ENCODE measurements around the gene FAM187B.

FAM187B gene

DNA sequence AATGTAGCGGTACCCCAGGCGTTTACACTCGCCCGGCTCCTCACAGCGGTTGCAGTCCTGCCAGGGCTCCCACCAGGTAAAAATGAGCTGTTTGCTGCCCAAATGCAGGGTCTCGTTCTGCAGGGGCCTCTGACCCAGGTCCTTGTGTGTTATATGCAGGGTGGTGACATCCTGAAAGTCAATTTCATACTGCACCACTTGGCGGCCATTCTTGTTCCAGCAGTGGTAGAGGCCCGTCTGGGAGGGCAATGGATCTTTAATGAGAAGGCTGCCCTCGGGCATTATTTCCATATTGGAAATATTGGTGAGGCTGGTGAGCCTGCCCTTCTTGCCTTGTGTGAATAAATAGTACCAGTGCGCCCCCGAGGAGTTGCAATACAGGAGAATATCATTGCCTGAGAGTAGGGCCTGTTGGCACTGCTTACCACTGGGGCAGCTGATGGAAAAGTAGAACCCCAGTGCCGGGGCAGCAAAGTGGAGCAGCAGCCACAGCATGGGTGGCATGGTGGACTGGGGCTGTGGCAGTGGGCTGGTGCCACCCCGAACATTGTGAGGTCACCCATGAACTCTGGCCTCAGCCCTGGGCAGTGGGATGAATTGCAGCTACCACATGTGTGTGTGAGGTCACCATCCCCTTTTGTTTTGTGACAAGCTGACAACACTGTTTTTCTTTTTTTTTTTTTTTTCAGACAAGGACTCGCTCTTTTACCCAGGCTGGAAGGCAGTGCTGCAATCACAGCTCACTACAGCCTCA is at the start of gene FAM187B:
TSS of gene FAM187B (minus strand) at position 563 of the 754 bp plus-strand sequence. CDS start at position 504, 59 bp downstream.
- Histone ChIP-seq H3K4me3 (ENCODE audit: low read depth, low read length) (no peak within 1 kb of the TSS), H3K4me1 (ENCODE audit: control insufficient read depth, insufficient read depth, low read length) (no peaks in the 10 kb centered on the region), H3K27ac (ENCODE audit: extremely low read depth, low read depth, low read length) (no peak within 1 kb of the TSS), H3K36me3 (ENCODE audit: control insufficient read depth in 2 of 2, insufficient read depth in 1 of 2, low read length in 2 of 2) (no peaks in the 10 kb centered on the region), H3K9me3 (ENCODE audit: control insufficient read depth, insufficient read depth, low read depth, low read length) (no peaks in the 10 kb centered on the region)
- TF ChIP-seq ZNF23 (tag by site-specific recombination; IDR thresholded peaks at IDR 0.05; ENCODE audit: borderline replicate concordance) (no peak), KLF16 (tag by site-specific recombination; IDR thresholded peaks at IDR 0.05) (no peak), KLF10 (tag by site-specific recombination; IDR thresholded peaks at IDR 0.05) (no peak), ZNF555 (tag by site-specific recombination; conservative IDR thresholded peaks at IDR 0.05) (no peak), ZNF561 (tag by site-specific recombination; IDR thresholded peaks at IDR 0.05; ENCODE audit: borderline replicate concordance) (no peak), ZBTB21 (tag by site-specific recombination; IDR thresholded peaks at IDR 0.05) (0 out of 2 replicates have a peak, but pooled peaks have one; percentile 48), ZFHX2 (tag by site-specific recombination; conservative IDR thresholded peaks at IDR 0.05) (peak; percentile 18; the same call in 1 of the 2 replicates), ZNF501 (tag by site-specific recombination; IDR thresholded peaks at IDR 0.05) (no peak), HOXC10 (CRISPR knock-in tag; IDR thresholded peaks at IDR 0.05) (no peak), KLF1 (tag by site-specific recombination; IDR thresholded peaks at IDR 0.05) (no peak), ATF2 (tag by site-specific recombination; IDR thresholded peaks at IDR 0.05; ENCODE audit: low read depth) (0 out of 2 replicates have a peak, but pooled peaks have one; percentile 29), MYNN (tag by site-specific recombination; IDR thresholded peaks at IDR 0.05; ENCODE audit: borderline replicate concordance) (no peak), ZNF747 (tag by site-specific recombination; IDR thresholded peaks at IDR 0.05) (no peak), ZBTB17 (tag by site-specific recombination; IDR thresholded peaks at IDR 0.05) (peak; percentile 18; the same call in 1 of the 2 replicates), ZNF335 (tag by site-specific recombination; conservative IDR thresholded peaks at IDR 0.05) (0 out of 2 replicates have a peak, but pooled peaks have one; percentile 12), ZNF629 (tag by site-specific recombination; IDR thresholded peaks at IDR 0.05) (peak; percentile 53; the same call in 1 of the 2 replicates)
- TF ChIP-seq, protein P1, sequence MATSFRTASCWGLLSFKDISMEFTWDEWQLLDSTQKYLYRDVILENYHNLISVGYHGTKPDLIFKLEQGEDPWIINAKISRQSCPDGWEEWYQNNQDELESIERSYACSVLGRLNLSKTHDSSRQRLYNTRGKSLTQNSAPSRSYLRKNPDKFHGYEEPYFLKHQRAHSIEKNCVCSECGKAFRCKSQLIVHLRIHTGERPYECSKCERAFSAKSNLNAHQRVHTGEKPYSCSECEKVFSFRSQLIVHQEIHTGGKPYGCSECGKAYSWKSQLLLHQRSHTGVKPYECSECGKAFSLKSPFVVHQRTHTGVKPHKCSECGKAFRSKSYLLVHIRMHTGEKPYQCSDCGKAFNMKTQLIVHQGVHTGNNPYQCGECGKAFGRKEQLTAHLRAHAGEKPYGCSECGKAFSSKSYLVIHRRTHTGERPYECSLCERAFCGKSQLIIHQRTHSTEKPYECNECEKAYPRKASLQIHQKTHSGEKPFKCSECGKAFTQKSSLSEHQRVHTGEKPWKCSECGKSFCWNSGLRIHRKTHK (tag by site-specific recombination; IDR thresholded peaks at IDR 0.05): no peak
- CTCF ChIA-PET: interaction anchor here (0.5 to 1.6 kb wide), 6 partner anchors 22 to 320 kb away, joined by 3 to 5 read pairs (median 4); partner anchors contain the start of gene LGI4
- POLR2A ChIA-PET: interaction anchor here (0.6 to 0.7 kb wide), 4 partner anchors 27 to 1989 kb away, joined by 3 to 4 read pairs (median 4); no protein-coding TSS in a partner anchor

GRCh38 chr19:35276706-35277281 is 48.3 kb upstream of the FAM187B start:
- Histone ChIP-seq H3K27ac (ENCODE audit: extremely low read depth, low read depth, low read length) (peak overlapping the region; percentile 17; the same call in 1 of the 2 replicates), H3K9me3 (ENCODE audit: control insufficient read depth, insufficient read depth, low read depth, low read length) (no peaks in the 10 kb centered on the region), H3K4me3 (ENCODE audit: low read depth, low read length) (no peak overlapping the region), H3K4me1 (ENCODE audit: control insufficient read depth, insufficient read depth, low read length) (no peaks in the 10 kb centered on the region), H3K36me3 (ENCODE audit: control insufficient read depth in 2 of 2, insufficient read depth in 1 of 2, low read length in 2 of 2) (peaks cover 61 to 73% of the 10 kb centered on the region in 2 experiments)
- TF ChIP-seq KLF1 (tag by site-specific recombination; IDR thresholded peaks at IDR 0.05): peak; percentile 27; the same call in 1 of the 2 replicates
- no peak for TF ChIP-seq ZNF146 (tag by site-specific recombination; IDR thresholded peaks at IDR 0.05)
- TF ChIP-seq ZNF768 (tag by site-specific recombination; IDR thresholded peaks at IDR 0.05): no peak
- ChIA-PET POLR2A (interaction anchor here (1.3 to 4.2 kb wide), 2 partner anchors 12 to 14 kb away, joined by 3 to 23 read pairs; no protein-coding TSS in a partner anchor), CTCF (interaction anchor here (0.7 to 3.8 kb wide), 2 partner anchors 10 to 95 kb away, joined by 3 to 17 read pairs; no protein-coding TSS in a partner anchor)
